ENCODE measurements around the gene MYO9B. TPM values are rescaled to one million over a fixed set of nuclear protein-coding genes. Genes with fewer than 3 reads are reported as not detected.

MYO9B gene
- polyA plus RNA-seq, 3 donors: 5.9 to 366 (median 7.5) TPM

GRCh38 chr19:17170538-17171297 is 95.1 kb downstream of the MYO9B start:
- H3K4me2 ChIP-seq (replicated peaks; ENCODE audit: extremely low read depth, low read length, poor library complexity, severe bottlenecking): no peak overlapping the region
- Mint-ChIP-seq H3K4me3 (no peak overlapping the region), H3K27ac (peak overlapping the region in 6 of 7 donors; percentile 25 to 87 (median 66)), H3K9me3 (peaks cover 0 to 2% (median 0%) of the 10 kb centered on the region in 7 donors), H3K36me3 (peaks cover 72 to 95% of the 10 kb centered on the region in 2 donors), H3K4me1 (peaks cover 9% of the 10 kb centered on the region), H3K27me3 (ENCODE audit: low read depth in 3 of 3) (peaks cover 0 to 2% (median 0%) of the 10 kb centered on the region in 3 donors)
- DNase-seq: peak in 1 of 3 donors; percentile 69
- no peaks in the 10 kb centered on the region for H3K27me3 ChIP-seq (ENCODE audit: control insufficient read depth in 2 of 2, insufficient read depth in 2 of 2, low read length in 2 of 2)
- no peaks in the 10 kb centered on the region for H3K9me3 ChIP-seq (replicated peaks in 1 of 2; ENCODE audit: control insufficient read depth in 1 of 2, insufficient read depth in 1 of 2, low read length in 2 of 2)
- H4K20me1 ChIP-seq (ENCODE audit: insufficient read depth, low read length): peaks cover 36% of the 10 kb centered on the region
- peaks cover 10 to 15% of the 10 kb centered on the region in 2 donors for H3K4me1 ChIP-seq (ENCODE audit: control insufficient read depth in 1 of 2, insufficient read depth in 2 of 2, low read length in 2 of 2)
- peaks cover 89 to 99% of the 10 kb centered on the region in 2 donors for H3K36me3 ChIP-seq (replicated peaks in 1 of 2; ENCODE audit: control insufficient read depth in 1 of 2, insufficient read depth in 2 of 2, low read length in 2 of 2)
- 96% methylated on average over 9 of the region's 13 CpGs for WGBS (ENCODE audit: insufficient coverage)
- H3K79me2 ChIP-seq (ENCODE audit: insufficient read depth, low read length): peaks cover 8% of the 10 kb centered on the region
- H3K27ac ChIP-seq (ENCODE audit: low read depth in 1 of 2, low read length in 2 of 2): peak overlapping the region in 1 of 2 donors; percentile 26
- intact Hi-C loops (cut with micrococcal nuclease): loop anchor here in 1 of 2 donors (5.0 kb wide), 1 partner anchor 58 kb away; no protein-coding TSS in a partner anchor
- no peak for TF ChIP-seq CTCF (IDR thresholded peaks at IDR 0.05)
- no peak overlapping the region for H3K4me3 ChIP-seq (replicated peaks in 1 of 3; ENCODE audit: low read depth in 2 of 3, low read length in 3 of 3)
- H3K9ac ChIP-seq (ENCODE audit: insufficient read depth, low read length, poor library complexity, severe bottlenecking): no peak overlapping the region
- H2AFZ ChIP-seq (ENCODE audit: insufficient read depth, low read depth, low read length, poor library complexity, severe bottlenecking): no peak overlapping the region

GRCh38 chr19:17171874-17172273 is 96.3 kb downstream of the MYO9B start:
- Histone ChIP-seq H3K9me3 (replicated peaks in 1 of 2; ENCODE audit: control insufficient read depth in 1 of 2, insufficient read depth in 1 of 2, low read length in 2 of 2) (no peaks in the 10 kb centered on the region), H4K20me1 (ENCODE audit: insufficient read depth, low read length) (peaks cover 34% of the 10 kb centered on the region), H3K9ac (ENCODE audit: insufficient read depth, low read length, poor library complexity, severe bottlenecking) (no peak overlapping the region), H3K4me3 (replicated peaks in 1 of 3; ENCODE audit: low read depth in 2 of 3, low read length in 3 of 3) (no peak overlapping the region), H3K36me3 (replicated peaks in 1 of 2; ENCODE audit: control insufficient read depth in 1 of 2, insufficient read depth in 2 of 2, low read length in 2 of 2) (peaks cover 90 to 99% of the 10 kb centered on the region in 2 donors), H3K27me3 (ENCODE audit: control insufficient read depth in 2 of 2, insufficient read depth in 2 of 2, low read length in 2 of 2) (no peaks in the 10 kb centered on the region), H3K4me1 (ENCODE audit: control insufficient read depth in 1 of 2, insufficient read depth in 2 of 2, low read length in 2 of 2) (peaks cover 10 to 15% of the 10 kb centered on the region in 2 donors), H2AFZ (ENCODE audit: insufficient read depth, low read depth, low read length, poor library complexity, severe bottlenecking) (no peak overlapping the region), H3K27ac (ENCODE audit: low read depth in 1 of 2, low read length in 2 of 2) (peak overlapping the region in 1 of 2 donors; percentile 78), H3K4me2 (replicated peaks; ENCODE audit: extremely low read depth, low read length, poor library complexity, severe bottlenecking) (no peak overlapping the region), H3K79me2 (ENCODE audit: insufficient read depth, low read length) (peaks cover 8% of the 10 kb centered on the region)
- WGBS (ENCODE audit: insufficient coverage): 96% methylated on average over 8 of the region's 8 CpGs
- Mint-ChIP-seq H3K27ac (peak overlapping the region in 3 of 7 donors; percentile 27 to 87 (median 58)), H3K27me3 (ENCODE audit: low read depth in 3 of 3) (peaks cover 0 to 2% (median 0%) of the 10 kb centered on the region in 3 donors), H3K9me3 (peaks cover 0 to 2% (median 0%) of the 10 kb centered on the region in 7 donors), H3K4me3 (no peak overlapping the region), H3K36me3 (peaks cover 70 to 96% of the 10 kb centered on the region in 2 donors), H3K4me1 (peaks cover 9% of the 10 kb centered on the region)
- intact Hi-C loops (cut with micrococcal nuclease): loop anchor here in 1 of 2 donors (5.0 kb wide), 1 partner anchor 60 kb away; no protein-coding TSS in a partner anchor
- no peak for TF ChIP-seq CTCF (IDR thresholded peaks at IDR 0.05)
- no peak for DNase-seq

All from CD14-positive monocyte (primary cell).